Fibroblast of lung (primary cell): ENCODE measurements around the gene LY6G6F.

ENCODE experiments used
- EZH2 ChIP-seq: IDR thresholded peaks from 2 replicates; pipeline ENCODE4 v1.5.1; 2012; ENCODE audit warnings: low read length, control low read depth, mild to moderate bottlenecking; ENCODE audit errors: missing control alignments
- TF ChIP-seq, protein P1 (sequence below), 2 donors: IDR thresholded peaks in 1 of 2; conservative IDR thresholded peaks in 1 of 2; 1 replicate in 1 of 2; 2 replicates in 1 of 2; pipeline ENCODE4 v1.5.1; 2011 to 2012; ENCODE audit warnings: low read length in 2 of 2, control low read depth in 1 of 2, inconsistent platforms in 1 of 2, low read depth in 1 of 2, mild to moderate bottlenecking in 1 of 2

GRCh38 chr6:31723245-31723979 is 16.7 kb downstream of the LY6G6F start, which contains the start of gene MPIG6B:
- TF ChIP-seq, protein P1, sequence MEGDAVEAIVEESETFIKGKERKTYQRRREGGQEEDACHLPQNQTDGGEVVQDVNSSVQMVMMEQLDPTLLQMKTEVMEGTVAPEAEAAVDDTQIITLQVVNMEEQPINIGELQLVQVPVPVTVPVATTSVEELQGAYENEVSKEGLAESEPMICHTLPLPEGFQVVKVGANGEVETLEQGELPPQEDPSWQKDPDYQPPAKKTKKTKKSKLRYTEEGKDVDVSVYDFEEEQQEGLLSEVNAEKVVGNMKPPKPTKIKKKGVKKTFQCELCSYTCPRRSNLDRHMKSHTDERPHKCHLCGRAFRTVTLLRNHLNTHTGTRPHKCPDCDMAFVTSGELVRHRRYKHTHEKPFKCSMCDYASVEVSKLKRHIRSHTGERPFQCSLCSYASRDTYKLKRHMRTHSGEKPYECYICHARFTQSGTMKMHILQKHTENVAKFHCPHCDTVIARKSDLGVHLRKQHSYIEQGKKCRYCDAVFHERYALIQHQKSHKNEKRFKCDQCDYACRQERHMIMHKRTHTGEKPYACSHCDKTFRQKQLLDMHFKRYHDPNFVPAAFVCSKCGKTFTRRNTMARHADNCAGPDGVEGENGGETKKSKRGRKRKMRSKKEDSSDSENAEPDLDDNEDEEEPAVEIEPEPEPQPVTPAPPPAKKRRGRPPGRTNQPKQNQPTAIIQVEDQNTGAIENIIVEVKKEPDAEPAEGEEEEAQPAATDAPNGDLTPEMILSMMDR (conservative IDR thresholded peaks at IDR 0.05 in 1 of 2, IDR thresholded peaks at IDR 0.05 in 1 of 2; ENCODE audit: low read depth in 1 of 2, low read length in 2 of 2), result no peak
- no peak for TF ChIP-seq EZH2
